Astrocyte of the cerebellum (primary cell): ENCODE data around the gene GUCA2A.

ENCODE experiments used
- DNase-seq: peaks from one replicate; pipeline ENCODE4 v3.0.0-alpha.2; 2011; ENCODE audit warnings: low read depth
- H3K4me3 ChIP-seq: 2 replicates; pipeline ENCODE4 v1.5.1; 2011; ENCODE audit warnings: mild to moderate bottlenecking, low read depth, low read length, moderate library complexity
- in situ Hi-C: cut with HindIII; loops from 2 replicates; pipeline ENCODE4 v1.10.0; 2017; ENCODE audit warnings: low sequenced_read_pairs
- TF ChIP-seq, protein P1 (sequence below): IDR thresholded peaks from 2 replicates; pipeline ENCODE4 v1.5.1; 2012; ENCODE audit warnings: low read length, low read depth, moderate library complexity, mild to moderate bottlenecking; ENCODE audit errors: missing control alignments

The GUCA2A gene

DNA sequence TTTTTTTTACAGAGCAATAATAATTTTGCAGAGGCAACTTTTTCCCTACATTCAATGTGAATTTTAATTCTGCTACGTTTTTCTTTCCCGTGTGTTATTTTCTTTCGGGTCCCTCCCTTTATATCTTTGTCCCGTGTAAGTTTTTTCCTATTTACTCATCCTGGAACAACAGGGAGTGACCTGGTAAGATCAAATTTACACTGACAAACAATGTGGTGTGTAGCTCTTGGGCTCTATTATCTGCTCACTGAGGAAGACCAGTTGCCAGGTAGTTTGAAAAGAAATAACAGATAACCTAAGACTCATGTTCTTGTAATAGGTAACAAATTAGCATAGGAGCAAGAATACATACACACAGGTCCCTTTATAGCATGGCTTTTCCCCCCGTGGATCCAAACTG is 33.7 kb upstream of the GUCA2A start:
- in situ Hi-C loops = no loop called here
- DNase-seq = no peak
- TF ChIP-seq, protein P1, sequence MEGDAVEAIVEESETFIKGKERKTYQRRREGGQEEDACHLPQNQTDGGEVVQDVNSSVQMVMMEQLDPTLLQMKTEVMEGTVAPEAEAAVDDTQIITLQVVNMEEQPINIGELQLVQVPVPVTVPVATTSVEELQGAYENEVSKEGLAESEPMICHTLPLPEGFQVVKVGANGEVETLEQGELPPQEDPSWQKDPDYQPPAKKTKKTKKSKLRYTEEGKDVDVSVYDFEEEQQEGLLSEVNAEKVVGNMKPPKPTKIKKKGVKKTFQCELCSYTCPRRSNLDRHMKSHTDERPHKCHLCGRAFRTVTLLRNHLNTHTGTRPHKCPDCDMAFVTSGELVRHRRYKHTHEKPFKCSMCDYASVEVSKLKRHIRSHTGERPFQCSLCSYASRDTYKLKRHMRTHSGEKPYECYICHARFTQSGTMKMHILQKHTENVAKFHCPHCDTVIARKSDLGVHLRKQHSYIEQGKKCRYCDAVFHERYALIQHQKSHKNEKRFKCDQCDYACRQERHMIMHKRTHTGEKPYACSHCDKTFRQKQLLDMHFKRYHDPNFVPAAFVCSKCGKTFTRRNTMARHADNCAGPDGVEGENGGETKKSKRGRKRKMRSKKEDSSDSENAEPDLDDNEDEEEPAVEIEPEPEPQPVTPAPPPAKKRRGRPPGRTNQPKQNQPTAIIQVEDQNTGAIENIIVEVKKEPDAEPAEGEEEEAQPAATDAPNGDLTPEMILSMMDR = no peak
- H3K4me3 ChIP-seq = no peak overlapping the region

DNA sequence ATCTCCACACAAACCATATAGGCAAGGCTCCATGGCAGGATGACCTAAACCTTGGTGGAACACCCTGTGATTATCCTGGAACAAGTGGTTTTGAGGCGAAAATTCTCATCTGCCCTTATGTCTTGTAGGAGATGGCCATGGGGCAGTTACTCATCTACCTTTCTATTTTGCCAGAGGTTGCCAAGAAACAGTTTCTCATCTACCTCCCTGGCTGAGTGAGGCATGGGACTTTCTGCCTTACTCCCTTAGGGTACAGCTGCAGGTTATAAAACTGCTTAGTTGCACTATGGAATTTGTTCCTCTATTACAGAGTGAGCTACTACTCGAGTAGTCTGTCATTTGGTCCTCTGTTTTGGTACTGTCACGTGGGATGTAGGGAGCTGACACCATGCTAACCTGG is 31.3 kb upstream of the GUCA2A start:
- H3K4me3 ChIP-seq = no peak overlapping the region
- TF ChIP-seq, protein P1 = no peak
- no peak for DNase-seq
- in situ Hi-C loops = no loop called here

DNA sequence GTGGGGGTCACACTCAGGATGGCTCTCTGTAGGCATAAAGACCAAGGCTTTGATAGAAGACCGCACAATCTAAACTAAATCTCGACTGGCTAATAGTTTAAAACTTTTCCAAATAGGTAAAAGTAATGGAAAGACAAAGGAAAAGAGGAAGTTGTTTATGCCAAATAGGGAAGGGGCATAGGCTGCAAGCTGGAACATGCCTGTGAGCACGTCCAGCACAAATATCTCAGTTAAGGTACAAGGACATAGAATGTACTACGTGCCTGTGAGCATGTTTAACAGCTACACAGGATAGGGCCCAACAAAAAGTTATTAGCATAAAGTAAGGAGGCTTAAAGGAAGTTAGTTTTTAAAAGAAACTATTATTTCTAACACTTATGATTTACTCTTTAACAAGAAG is 27.6 kb upstream of the GUCA2A start:
- TF ChIP-seq, protein P1 = no peak
- H3K4me3 ChIP-seq = no peak overlapping the region
- no peak for DNase-seq
- in situ Hi-C loops = no loop called here

DNA sequence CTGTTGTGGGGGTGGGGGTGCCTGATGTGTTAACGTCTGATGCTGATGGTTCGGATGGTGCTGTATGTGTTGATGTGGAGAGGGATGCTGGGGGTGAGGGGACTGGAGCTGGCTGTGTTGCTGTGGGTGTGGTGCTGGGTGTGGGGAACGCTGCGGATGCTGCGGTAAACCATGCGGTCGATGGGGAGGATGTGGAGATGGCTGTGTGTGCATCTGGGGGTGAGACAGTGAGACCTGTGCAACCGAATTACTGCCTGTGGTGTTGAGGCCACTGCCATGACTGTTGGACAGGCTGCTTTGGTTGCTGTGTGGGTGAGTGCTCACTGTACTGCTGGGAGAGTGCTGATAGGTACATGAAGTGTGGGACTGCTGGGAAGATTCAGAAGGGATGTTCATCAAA is 26.8 kb upstream of the GUCA2A start:
- no peak overlapping the region for H3K4me3 ChIP-seq
- no peak for DNase-seq
- in situ Hi-C loops = no loop called here
- TF ChIP-seq, protein P1 = no peak

DNA sequence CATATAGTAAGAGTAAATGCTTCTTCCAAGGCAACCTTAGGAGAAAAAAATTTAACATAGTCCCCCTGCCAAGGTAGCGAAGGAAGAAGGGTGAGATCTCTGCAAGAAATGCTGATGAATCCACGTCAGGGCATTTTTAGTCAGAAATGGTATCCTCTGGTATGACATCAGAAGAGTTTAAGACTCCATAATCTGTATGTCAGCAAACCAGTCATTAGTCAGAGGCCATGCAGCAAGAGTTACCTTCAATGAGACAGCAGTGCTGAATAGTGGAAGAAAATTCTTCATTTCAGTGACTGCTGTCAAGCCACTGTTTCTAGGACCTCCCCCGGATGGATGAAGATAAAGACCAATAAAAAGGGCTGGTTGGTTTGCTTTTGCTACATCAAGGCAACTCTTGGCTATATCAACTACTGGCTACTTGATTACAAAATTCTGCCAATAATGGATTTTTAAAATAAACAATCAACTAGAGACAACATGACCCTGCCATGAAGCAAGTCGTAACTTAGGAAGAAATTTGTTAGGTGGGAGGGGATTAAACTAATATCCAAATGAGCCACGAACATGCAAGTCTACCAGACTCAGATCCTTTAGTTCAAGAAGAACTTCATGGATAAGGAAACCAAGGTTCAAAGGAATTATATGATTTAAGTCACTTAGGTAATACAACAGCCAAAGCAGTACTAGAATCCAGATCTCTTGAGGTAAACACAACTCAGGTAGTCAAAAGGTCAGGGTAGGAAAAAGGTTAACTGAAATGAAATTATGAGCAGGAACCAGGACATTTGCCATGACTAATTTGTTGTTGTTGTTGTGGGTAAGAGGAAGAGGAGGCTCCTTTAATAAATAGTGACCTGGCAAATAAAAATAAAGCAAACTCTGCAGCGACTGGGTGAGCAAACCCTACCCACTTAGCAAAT is 25.6 kb upstream of the GUCA2A start:
- DNase-seq = no peak
- in situ Hi-C loops = no loop called here
- no peak overlapping the region for H3K4me3 ChIP-seq
- TF ChIP-seq, protein P1 = no peak

DNA sequence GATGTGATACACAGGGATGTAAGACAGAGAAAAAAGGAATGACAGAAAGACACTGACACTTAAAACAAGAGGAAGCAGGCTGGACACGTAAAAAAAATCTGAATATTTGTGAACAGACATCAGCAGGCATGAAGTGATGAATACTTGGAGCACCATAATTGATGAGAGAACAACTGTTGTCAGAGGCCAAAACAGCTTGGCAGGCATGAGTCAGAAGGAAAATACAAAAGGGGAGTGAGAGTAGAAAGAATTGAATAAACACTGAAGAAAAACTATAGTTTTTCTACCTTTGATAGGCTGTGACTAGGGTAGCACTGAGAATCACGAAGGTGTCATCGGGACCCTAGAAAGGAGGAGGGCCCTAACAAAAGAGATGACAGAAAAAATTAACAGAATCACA is 21.6 kb upstream of the GUCA2A start:
- TF ChIP-seq, protein P1 = no peak
- in situ Hi-C loops = no loop called here
- no peak overlapping the region for H3K4me3 ChIP-seq
- DNase-seq = peak; percentile 38
